GM21360 (cell line): ENCODE results near the gene TMEM11.

Experiments
- ATAC-seq: cut with Tn5 transposase; IDR thresholded peaks from one replicate; pipeline ENCODE4 v1.9.1; 2021; ENCODE audit warnings: mild to moderate bottlenecking, moderate library complexity; ENCODE audit not compliant: unreplicated experiment

The TMEM11 gene

GRCh38 chr17:21164216-21164615 lies 49.7 kb downstream of the TMEM11 start:
- no peak for ATAC-seq

GRCh38 chr17:21163101-21163500 lies 50.9 kb downstream of the TMEM11 start:
- ATAC-seq: no peak

- ATAC-seq: no peak
Observed at GRCh38 chr17:21162394-21162775, 51.6 kb downstream of the TMEM11 start.

GRCh38 chr17:21161498-21162393 lies 52.2 kb downstream of the TMEM11 start:
- no peak for ATAC-seq

- ATAC-seq: no peak
Observed at GRCh38 chr17:21160401-21160800, 53.6 kb downstream of the TMEM11 start.

- no peak for ATAC-seq
Observed at GRCh38 chr17:21157586-21158370, 56.2 kb downstream of the TMEM11 start.

GRCh38 chr17:21152731-21153130 lies 61.2 kb downstream of the TMEM11 start:
- ATAC-seq: no peak

GRCh38 chr17:21149621-21150020 lies 64.3 kb downstream of the TMEM11 start:
- ATAC-seq: no peak
